HG03139 (cell line): ENCODE measurements around the gene TTF2.

ENCODE experiments used
- ATAC-seq: cut with Tn5 transposase; IDR thresholded peaks from one replicate; pipeline ENCODE4 v1.9.1; 2021; ENCODE audit not compliant: unreplicated experiment

The TTF2 gene

GRCh38 chr1:117045644-117046043, 14.5 kb upstream of the TTF2 start:
- no peak for ATAC-seq

- ATAC-seq = no peak
Observed at GRCh38 chr1:117046781-117047180, 13.3 kb upstream of the TTF2 start.

- ATAC-seq = no peak
Observed at GRCh38 chr1:117047271-117047670, 12.9 kb upstream of the TTF2 start.

- no peak for ATAC-seq
Observed at GRCh38 chr1:117049857-117050256, 10.3 kb upstream of the TTF2 start.

GRCh38 chr1:117051224-117052064, 8.7 kb upstream of the TTF2 start:
- peak; percentile 80 for ATAC-seq

- no peak for ATAC-seq
Observed at GRCh38 chr1:117054068-117054467, 6.1 kb upstream of the TTF2 start.

GRCh38 chr1:117058810-117059209, 1.3 kb upstream of the TTF2 start:
- ATAC-seq = no peak

GRCh38 chr1:117059334-117059677, 820 bp upstream of the TTF2 start:
- peak; percentile 29 for ATAC-seq

- ATAC-seq = peak; percentile 2
Observed at GRCh38 chr1:117060441-117061317, 553 bp downstream of the TTF2 start.

- no peak for ATAC-seq
Observed at GRCh38 chr1:117061986-117062415, 1.9 kb downstream of the TTF2 start.

GRCh38 chr1:117066367-117066766, 6.2 kb downstream of the TTF2 start:
- no peak for ATAC-seq

GRCh38 chr1:117067533-117068370, 7.6 kb downstream of the TTF2 start:
- no peak for ATAC-seq

- ATAC-seq = no peak
Observed at GRCh38 chr1:117068580-117068979, 8.5 kb downstream of the TTF2 start.

GRCh38 chr1:117069220-117069844, 9.2 kb downstream of the TTF2 start:
- ATAC-seq = no peak

GRCh38 chr1:117070124-117070523, 10.0 kb downstream of the TTF2 start:
- ATAC-seq = no peak

- no peak for ATAC-seq
Observed at GRCh38 chr1:117076648-117077047, 16.5 kb downstream of the TTF2 start.

GRCh38 chr1:117077267-117077666, 17.1 kb downstream of the TTF2 start:
- ATAC-seq = no peak

- ATAC-seq = no peak
Observed at GRCh38 chr1:117079737-117080136, 19.6 kb downstream of the TTF2 start.

- ATAC-seq = no peak
Observed at GRCh38 chr1:117084231-117084630, 24.1 kb downstream of the TTF2 start.

- ATAC-seq = no peak
Observed at GRCh38 chr1:117087686-117088085, 27.6 kb downstream of the TTF2 start.

GRCh38 chr1:117089996-117090395, 29.9 kb downstream of the TTF2 start:
- ATAC-seq = no peak
